HEK293 (cell line): ENCODE results near the gene ATP10A.

Experiments
- CTCF ChIA-PET: fragments of 350-600 bp; formaldehyde crosslinking; extraction: SDS; loops from one replicate; lab custom pipeline; 2021; ENCODE audit warnings: antibody characterized with exemption; lab: Yijun Ruan, JAX
- POLR2A ChIA-PET: fragments of 300-600 bp; formaldehyde crosslinking; extraction: SDS; loops from one replicate; lab custom pipeline; 2020; ENCODE audit warnings: antibody characterized with exemption, inconsistent platforms; lab: Yijun Ruan, JAX
- H3K27ac ChIP-seq: fragments of 200-500 bp; sonication (Bioruptor generic); 2 replicates; pipeline ENCODE4 v1.5.1; 2014; ENCODE audit warnings: low read depth, low read length, control low read depth, inconsistent platforms; ENCODE audit errors: extremely low read depth
- H3K36me3 ChIP-seq, 2 experiments: fragments of 200-500 bp in 1 of 2; sonication (Bioruptor generic) in 1 of 2; 1 replicate in 1 of 2; 2 replicates in 1 of 2; pipeline ENCODE4 v1.5.1; 2014 to 2017; ENCODE audit warnings: inconsistent platforms in 2 of 2, low read length in 2 of 2; ENCODE audit not compliant: control insufficient read depth in 2 of 2, insufficient read depth in 1 of 2
- H3K4me1 ChIP-seq: fragments of 200-500 bp; sonication (Bioruptor generic); 2 replicates; pipeline ENCODE4 v1.5.1; 2014; ENCODE audit warnings: mild to moderate bottlenecking, low read length, inconsistent platforms; ENCODE audit not compliant: control insufficient read depth, insufficient read depth
- H3K4me3 ChIP-seq: 2 replicates; pipeline ENCODE4 v1.5.1; 2011; ENCODE audit warnings: low read depth, mild to moderate bottlenecking, control low read depth, low read length, moderate library complexity
- H3K9me3 ChIP-seq: fragments of 200-500 bp; sonication (Bioruptor generic); 2 replicates; pipeline ENCODE4 v1.5.1; 2014; ENCODE audit warnings: low read depth, low read length, inconsistent platforms; ENCODE audit not compliant: control insufficient read depth, insufficient read depth
- BCL11B ChIP-seq: fragments of 450-650 bp; formaldehyde crosslinking; IDR thresholded peaks from 2 replicates; pipeline ENCODE4 v1.5.1; 2016; ENCODE audit warnings: low read depth, missing biosample characterization, missing genetic modification characterization
- GFI1B ChIP-seq: fragments of 450-650 bp; formaldehyde crosslinking; IDR thresholded peaks from 2 replicates; pipeline ENCODE4 v1.5.1; 2016; ENCODE audit warnings: missing biosample characterization, missing genetic modification characterization
- GLI2 ChIP-seq: fragments of 450-650 bp; formaldehyde crosslinking; IDR thresholded peaks from 2 replicates; pipeline ENCODE4; 2017; ENCODE audit warnings: missing biosample characterization, missing genetic modification characterization, low read depth, borderline replicate concordance
- HOXA7 ChIP-seq: sonication (generic); formaldehyde crosslinking; IDR thresholded peaks from 2 replicates; pipeline ENCODE4 v1.8.1; 2022; ENCODE audit warnings: missing genetic modification reagents, borderline replicate concordance
- SP3 ChIP-seq: fragments of 450-650 bp; formaldehyde crosslinking; IDR thresholded peaks from 2 replicates; pipeline ENCODE4 v1.5.1; 2016; ENCODE audit warnings: missing biosample characterization, missing genetic modification characterization
- ZBTB20 ChIP-seq: fragments of 450-650 bp; formaldehyde crosslinking; IDR thresholded peaks from 2 replicates; pipeline ENCODE4 v1.5.1; 2016; ENCODE audit warnings: missing biosample characterization, missing genetic modification characterization
- ZBTB21 ChIP-seq: fragments of 450-650 bp; formaldehyde crosslinking; IDR thresholded peaks from 2 replicates; pipeline ENCODE4 v1.5.1; 2017; ENCODE audit warnings: missing biosample characterization, missing genetic modification characterization
- ZBTB44 ChIP-seq: fragments of 450-650 bp; IDR thresholded peaks from 2 replicates; pipeline ENCODE4 v1.5.1; 2018; ENCODE audit warnings: missing biosample characterization, mild to moderate bottlenecking, missing genetic modification characterization
- ZFP3 ChIP-seq: fragments of 450-650 bp; formaldehyde crosslinking; IDR thresholded peaks from 2 replicates; pipeline ENCODE4 v1.5.1; 2016; ENCODE audit warnings: low read depth, missing biosample characterization, missing genetic modification characterization
- ZNF16 ChIP-seq: fragments of 450-650 bp; formaldehyde crosslinking; IDR thresholded peaks from 2 replicates; pipeline ENCODE4 v1.5.1; 2016; ENCODE audit warnings: low read depth, missing biosample characterization, missing genetic modification characterization
- ZNF24 ChIP-seq: fragments of 450-650 bp; formaldehyde crosslinking; IDR thresholded peaks from 2 replicates; pipeline ENCODE4 v1.5.1; 2016; ENCODE audit warnings: missing biosample characterization, missing genetic modification characterization
- ZNF366 ChIP-seq: fragments of 450-650 bp; formaldehyde crosslinking; conservative IDR thresholded peaks from 2 replicates; pipeline ENCODE4 v1.5.1; 2016; ENCODE audit warnings: missing biosample characterization, missing genetic modification characterization
- ZNF473 ChIP-seq: fragments of 450-650 bp; formaldehyde crosslinking; IDR thresholded peaks from 2 replicates; pipeline ENCODE4 v1.5.1; 2017; ENCODE audit warnings: missing biosample characterization, missing genetic modification characterization
- ZNF645 ChIP-seq: fragments of 450-650 bp; formaldehyde crosslinking; IDR thresholded peaks from 2 replicates; pipeline ENCODE4; 2016; ENCODE audit warnings: missing biosample characterization, missing genetic modification characterization
- ZNF658 ChIP-seq: fragments of 450-650 bp; formaldehyde crosslinking; IDR thresholded peaks from 2 replicates; pipeline ENCODE4; 2016; ENCODE audit warnings: missing biosample characterization, missing genetic modification characterization
- ZNF677 ChIP-seq: fragments of 450-650 bp; IDR thresholded peaks from 2 replicates; pipeline ENCODE4 v1.5.0; 2018; ENCODE audit warnings: missing biosample characterization, mild to moderate bottlenecking, missing genetic modification characterization, moderate library complexity
- ZNF701 ChIP-seq: fragments of 450-650 bp; formaldehyde crosslinking; IDR thresholded peaks from 2 replicates; pipeline ENCODE4 v1.5.1; 2016; ENCODE audit warnings: missing biosample characterization, missing genetic modification characterization
- ZNF704 ChIP-seq: fragments of 450-650 bp; formaldehyde crosslinking; IDR thresholded peaks from 2 replicates; pipeline ENCODE4 v1.5.1; 2016; ENCODE audit warnings: missing biosample characterization, missing genetic modification characterization
- TF ChIP-seq, protein P1 (sequence below): fragments of 450-650 bp; formaldehyde crosslinking; IDR thresholded peaks from 2 replicates; pipeline ENCODE4 v1.5.1; 2016; ENCODE audit warnings: missing biosample characterization, missing genetic modification characterization
- TF ChIP-seq, protein P2 (sequence below): fragments of 450-650 bp; formaldehyde crosslinking; IDR thresholded peaks from 2 replicates; pipeline ENCODE4 v1.5.1; 2016; ENCODE audit warnings: missing biosample characterization, missing genetic modification characterization

The ATP10A gene

GRCh38 chr15:25777037-25777436, 86.1 kb downstream of the ATP10A start:
- CTCF ChIA-PET: no interaction called here

DNA sequence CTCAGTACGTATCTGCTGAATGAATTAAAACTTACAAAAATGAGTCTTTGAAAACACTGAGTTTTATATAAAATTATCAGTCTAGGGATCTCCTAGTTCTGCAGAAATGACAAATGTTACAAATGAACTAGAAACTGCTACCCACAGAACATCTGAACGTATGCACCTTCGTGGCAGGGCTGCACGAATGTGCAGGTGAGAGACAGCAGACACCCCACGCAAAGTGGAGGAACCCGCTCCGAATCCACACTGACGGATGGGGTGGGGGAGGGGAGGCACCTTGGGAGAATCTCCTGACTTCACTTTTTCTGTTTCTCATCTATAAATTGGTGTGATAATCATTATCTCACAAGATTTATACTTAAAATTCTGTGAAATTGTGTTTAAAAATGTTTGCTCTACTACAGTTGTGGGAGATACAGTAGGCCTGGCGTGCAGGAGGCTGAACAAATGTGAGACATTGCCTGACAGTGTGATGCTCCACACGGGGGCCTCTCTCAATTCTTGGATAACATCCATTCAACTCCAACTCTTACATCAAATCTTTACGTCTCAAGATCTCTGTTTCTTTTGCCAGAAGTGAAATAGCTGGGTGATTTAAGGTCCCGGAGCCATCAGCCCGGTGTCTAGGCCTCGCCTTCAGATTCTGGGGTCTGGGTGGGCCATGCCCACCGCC, 86.9 kb downstream of the ATP10A start:
- no peaks in the 10 kb centered on the region for H3K36me3 ChIP-seq
- TF ChIP-seq ZNF16 (tag by site-specific recombination): no peak
- TF ChIP-seq, protein P1, sequence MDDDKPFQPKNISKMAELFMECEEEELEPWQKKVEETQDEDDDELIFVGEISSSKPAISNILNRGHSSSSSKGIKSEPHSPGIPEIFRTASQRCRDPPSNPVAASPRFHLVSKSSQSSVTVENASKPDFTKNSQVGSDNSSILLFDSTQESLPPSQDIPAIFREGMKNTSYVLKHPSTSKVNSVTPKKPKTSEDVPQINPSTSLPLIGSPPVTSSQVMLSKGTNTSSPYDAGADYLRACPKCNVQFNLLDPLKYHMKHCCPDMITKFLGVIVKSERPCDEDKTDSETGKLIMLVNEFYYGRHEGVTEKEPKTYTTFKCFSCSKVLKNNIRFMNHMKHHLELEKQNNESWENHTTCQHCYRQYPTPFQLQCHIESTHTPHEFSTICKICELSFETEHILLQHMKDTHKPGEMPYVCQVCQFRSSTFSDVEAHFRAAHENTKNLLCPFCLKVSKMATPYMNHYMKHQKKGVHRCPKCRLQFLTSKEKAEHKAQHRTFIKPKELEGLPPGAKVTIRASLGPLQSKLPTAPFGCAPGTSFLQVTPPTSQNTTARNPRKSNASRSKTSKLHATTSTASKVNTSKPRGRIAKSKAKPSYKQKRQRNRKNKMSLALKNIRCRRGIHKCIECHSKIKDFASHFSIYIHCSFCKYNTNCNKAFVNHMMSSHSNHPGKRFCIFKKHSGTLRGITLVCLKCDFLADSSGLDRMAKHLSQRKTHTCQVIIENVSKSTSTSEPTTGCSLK (tag by site-specific recombination): no peak
- TF ChIP-seq ZNF658 (tag by site-specific recombination): no peak
- no peak for TF ChIP-seq ZNF645 (tag by site-specific recombination)
- TF ChIP-seq ZBTB20 (tag by site-specific recombination): no peak
- TF ChIP-seq ZFP3 (tag by site-specific recombination): no peak
- TF ChIP-seq, protein P2, sequence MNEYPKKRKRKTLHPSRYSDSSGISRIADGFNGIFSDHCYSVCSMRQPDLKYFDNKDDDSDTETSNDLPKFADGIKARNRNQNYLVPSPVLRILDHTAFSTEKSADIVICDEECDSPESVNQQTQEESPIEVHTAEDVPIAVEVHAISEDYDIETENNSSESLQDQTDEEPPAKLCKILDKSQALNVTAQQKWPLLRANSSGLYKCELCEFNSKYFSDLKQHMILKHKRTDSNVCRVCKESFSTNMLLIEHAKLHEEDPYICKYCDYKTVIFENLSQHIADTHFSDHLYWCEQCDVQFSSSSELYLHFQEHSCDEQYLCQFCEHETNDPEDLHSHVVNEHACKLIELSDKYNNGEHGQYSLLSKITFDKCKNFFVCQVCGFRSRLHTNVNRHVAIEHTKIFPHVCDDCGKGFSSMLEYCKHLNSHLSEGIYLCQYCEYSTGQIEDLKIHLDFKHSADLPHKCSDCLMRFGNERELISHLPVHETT (tag by site-specific recombination): no peak
- TF ChIP-seq, all 188 proteins: peak for 0
- Histone ChIP-seq H3K9me3 (no peaks in the 10 kb centered on the region), H3K4me3 (no peak overlapping the region), H3K4me1 (peaks cover 2% of the 10 kb centered on the region; the same call in 1 of the 2 replicates), H3K27ac (no peak overlapping the region)
- POLR2A ChIA-PET: no interaction called here
- CTCF ChIA-PET: no interaction called here

More at GRCh38 chr15:25777037-25777436, 86.1 kb downstream of the ATP10A start:
- peaks cover 2% of the 10 kb centered on the region; the same call in 1 of the 2 replicates for H3K4me1 ChIP-seq
- H3K27ac ChIP-seq: no peak overlapping the region
- H3K4me3 ChIP-seq: no peak overlapping the region
- POLR2A ChIA-PET: interaction anchor here (0.7 kb wide), 1 partner anchor 973 kb away, joined by 3 read pairs; no protein-coding TSS in a partner anchor
- no peak for TF ChIP-seq ZNF473 (tag by site-specific recombination)
- no peak for TF ChIP-seq ZBTB21
- no peak for TF ChIP-seq GLI2 (tag by site-specific recombination)
- no peak for TF ChIP-seq ZNF677
- TF ChIP-seq SP3 (tag by site-specific recombination): no peak
- no peak for TF ChIP-seq GFI1B (tag by site-specific recombination)
- TF ChIP-seq ZBTB44 (tag by site-specific recombination): no peak
- TF ChIP-seq ZNF24 (tag by site-specific recombination): no peak
- TF ChIP-seq ZNF366 (tag by site-specific recombination): no peak
- TF ChIP-seq ZNF704: no peak
- no peak for TF ChIP-seq HOXA7 (CRISPR knock-in tag)
- TF ChIP-seq BCL11B (tag by site-specific recombination): no peak
- TF ChIP-seq ZNF701 (tag by site-specific recombination): no peak
- no peaks in the 10 kb centered on the region for H3K36me3 ChIP-seq
- no peaks in the 10 kb centered on the region for H3K9me3 ChIP-seq
